Liver (tissue), 9 donors: ENCODE data around the gene MEF2B. TPM values are rescaled to one million over a fixed set of nuclear protein-coding genes. Genes with fewer than 3 reads are reported as not detected.

Source experiments
- DNase-seq: peaks from one replicate; pipeline ENCODE4 v3.0.0-alpha.2; 2017; ENCODE audit warnings: low spot score
- H3K27ac ChIP-seq, 2 donors: one replicate each; pipeline ENCODE4 v1.7.0; 2013; ENCODE audit warnings: inconsistent platforms in 2 of 2, low read length in 2 of 2, control low read depth in 1 of 2, low read depth in 1 of 2, mild to moderate bottlenecking in 1 of 2
- H3K27me3 ChIP-seq, 4 donors: one replicate each; pipeline versions ENCODE4 v1.6.1 to v1.7.0; 2013; ENCODE audit warnings: low read length in 3 of 4, inconsistent platforms in 1 of 4, mild to moderate bottlenecking in 1 of 4, moderate library complexity in 1 of 4; ENCODE audit not compliant: control insufficient read depth in 4 of 4, insufficient read depth in 4 of 4
- H3K36me3 ChIP-seq, 4 donors: one replicate each; pipeline versions ENCODE4 v1.6.1 to v1.7.0; 2013; ENCODE audit warnings: low read length in 3 of 4, mild to moderate bottlenecking in 3 of 4, low read depth in 1 of 4, moderate library complexity in 1 of 4; ENCODE audit not compliant: control insufficient read depth in 4 of 4, insufficient read depth in 3 of 4
- H3K4me1 ChIP-seq, 4 donors: one replicate each; pipeline versions ENCODE4 v1.6.1 to v1.7.0; 2013; ENCODE audit warnings: low read length in 3 of 4, mild to moderate bottlenecking in 3 of 4, moderate library complexity in 1 of 4; ENCODE audit not compliant: control insufficient read depth in 4 of 4, insufficient read depth in 4 of 4
- H3K4me3 ChIP-seq, 3 donors: one replicate each; pipeline versions ENCODE4 v1.6.1 to v1.7.0; 2013; ENCODE audit warnings: low read length in 3 of 3, control low read depth in 1 of 3, low read depth in 1 of 3, mild to moderate bottlenecking in 1 of 3
- H3K9ac ChIP-seq, 2 donors: one replicate each; pipeline ENCODE4 v1.7.0; 2013; ENCODE audit warnings: low read length in 2 of 2, mild to moderate bottlenecking in 2 of 2, moderate library complexity in 2 of 2, control low read depth in 1 of 2, low read depth in 1 of 2
- H3K9me3 ChIP-seq, 4 donors: one replicate each; pipeline versions ENCODE4 v1.6.1 to v1.7.0; 2013; ENCODE audit warnings: low read length in 3 of 4; ENCODE audit not compliant: control insufficient read depth in 4 of 4
- EGR1 ChIP-seq, 2 donors: IDR thresholded peaks; 2 replicates each; pipeline ENCODE4 v1.6.1; 2016 to 2018; ENCODE audit warnings: antibody characterized with exemption in 2 of 2, low read depth in 2 of 2
- FOXA1 ChIP-seq: IDR thresholded peaks from 2 replicates; pipeline ENCODE4 v1.6.1; 2016; ENCODE audit warnings: antibody characterized with exemption
- FOXA2 ChIP-seq: IDR thresholded peaks from 2 replicates; pipeline ENCODE4 v1.6.1; 2016; ENCODE audit warnings: antibody characterized with exemption
- GABPA ChIP-seq, 2 donors: IDR thresholded peaks in 1 of 2; conservative IDR thresholded peaks in 1 of 2; 2 replicates each; pipeline ENCODE4 v1.6.1; 2016; ENCODE audit warnings: antibody characterized with exemption in 2 of 2, mild to moderate bottlenecking in 1 of 2, moderate library complexity in 1 of 2
- HNF4A ChIP-seq, 2 donors: conservative IDR thresholded peaks; 2 replicates each; pipeline ENCODE4 v1.6.1; 2016; ENCODE audit warnings: antibody characterized with exemption in 2 of 2, mild to moderate bottlenecking in 2 of 2
- JUND ChIP-seq, 2 donors: IDR thresholded peaks; 2 replicates each; pipeline ENCODE4 v1.6.1; 2016; ENCODE audit warnings: antibody characterized with exemption in 2 of 2
- NR2F2 ChIP-seq: IDR thresholded peaks from 2 replicates; pipeline ENCODE4 v1.6.1; 2016; ENCODE audit warnings: antibody characterized with exemption
- SP1 ChIP-seq: IDR thresholded peaks from 2 replicates; pipeline ENCODE4 v1.6.1; 2018; ENCODE audit warnings: antibody characterized with exemption, mild to moderate bottlenecking
- TAF1 ChIP-seq: conservative IDR thresholded peaks from 2 replicates; pipeline ENCODE4 v1.6.1; 2016; ENCODE audit warnings: antibody characterized with exemption, mild to moderate bottlenecking
- WGBS: extraction: QIAGEN DNeasy Blood & Tissue Kit; methylation state at CpG from one replicate; pipeline ENCODE4 v1.1.7; 2013; 5-methylcytosine and 5-hydroxymethylcytosine counted together
- polyA plus RNA-seq, 2 donors: library from polyadenylated mRNA; stranded (reverse) in 1 of 2; unstranded in 1 of 2; fragments of 200-250 nt in 1 of 2; fragments of >200 nt in 1 of 2; fragmentation: Nextera tagmentation in 1 of 2; extraction: Ambion mirVana in 1 of 2; gene quantifications; one replicate each; pipeline versions ENCODE4 v1.2.1 to v1.2.3, GENCODE V29; 2013 to 2015
- total RNA-seq, 2 donors: library from RNA; depleted of rRNA; stranded (reverse); fragments of >200 nt; gene quantifications; one replicate each; pipeline ENCODE4 v1.2.3, GENCODE V29; 2014
- TF ChIP-seq, protein P1 (sequence below): fragments of 150-350 bp; IDR thresholded peaks from 2 replicates; pipeline ENCODE4 v1.5.1; 2017; ENCODE audit warnings: improper control_type of control experiment, low read depth, low read length; ENCODE audit not compliant: missing input control
- TF ChIP-seq, protein P2 (sequence below): IDR thresholded peaks from 2 replicates; pipeline ENCODE4 v1.6.1; 2016; ENCODE audit warnings: antibody characterized with exemption
- TF ChIP-seq, protein P3 (sequence below): IDR thresholded peaks from 2 replicates; pipeline ENCODE4 v1.6.1; 2016; ENCODE audit warnings: antibody characterized with exemption
- TF ChIP-seq, protein P4 (sequence below): IDR thresholded peaks from 2 replicates; pipeline ENCODE4 v1.6.1; 2016; ENCODE audit warnings: antibody characterized with exemption
- TF ChIP-seq, protein P5 (sequence below): IDR thresholded peaks from 2 replicates; pipeline ENCODE4 v1.6.1; 2016; ENCODE audit warnings: antibody characterized with exemption, mild to moderate bottlenecking
- donor health status: healthy.
- donor health status: healthy.
- donor health status: healthy.
- donor health status: healthy.
- donor health status: healthy.

MEF2B gene
- total and polyA plus RNA-seq, 4 donors = 0.08 to 0.39 (median 0.30) TPM; not detected in 1

DNA sequence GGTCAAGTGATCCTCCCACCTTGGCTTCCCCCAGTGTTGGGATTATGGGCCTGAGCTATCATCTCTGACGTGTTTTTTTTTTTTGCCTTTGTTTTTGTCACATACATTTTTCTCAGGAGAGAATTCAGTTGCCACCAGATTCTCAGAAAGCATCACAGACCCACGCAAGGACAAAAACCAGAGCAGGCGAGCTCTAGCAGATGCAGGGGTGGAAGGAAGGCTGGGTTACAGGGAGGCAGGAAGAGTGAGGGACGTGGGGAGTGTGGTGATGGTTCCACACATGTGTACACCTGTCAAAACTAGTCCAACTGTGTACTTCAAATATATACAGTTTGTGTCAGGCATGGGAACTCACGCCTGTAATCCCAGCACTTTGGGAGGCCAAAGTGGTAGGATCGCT, 36.1 kb downstream of the MEF2B start:
- WGBS = 93% methylated on average over 6 of the region's 6 CpGs
- Histone ChIP-seq H3K9ac (no peak overlapping the region), H3K27me3 (no peaks in the 10 kb centered on the region), H3K4me1 (peaks cover 0 to 15% (median 11%) of the 10 kb centered on the region in 4 donors), H3K36me3 (no peaks in the 10 kb centered on the region), H3K9me3 (peaks cover 0 to 6% (median 0%) of the 10 kb centered on the region in 4 donors), H3K4me3 (no peak overlapping the region), H3K27ac (no peak overlapping the region)
- DNase-seq = no peak
- TF ChIP-seq EGR1 (IDR thresholded peaks at IDR 0.05; ENCODE audit: low read depth in 2 of 2) (no peak), TAF1 (no peak), NR2F2 (no peak), FOXA1 (no peak), SP1 (no peak), GABPA (IDR thresholded peaks at IDR 0.05 in 1 of 2, conservative IDR thresholded peaks at IDR 0.05 in 1 of 2) (no peak)
- TF ChIP-seq, protein P1, sequence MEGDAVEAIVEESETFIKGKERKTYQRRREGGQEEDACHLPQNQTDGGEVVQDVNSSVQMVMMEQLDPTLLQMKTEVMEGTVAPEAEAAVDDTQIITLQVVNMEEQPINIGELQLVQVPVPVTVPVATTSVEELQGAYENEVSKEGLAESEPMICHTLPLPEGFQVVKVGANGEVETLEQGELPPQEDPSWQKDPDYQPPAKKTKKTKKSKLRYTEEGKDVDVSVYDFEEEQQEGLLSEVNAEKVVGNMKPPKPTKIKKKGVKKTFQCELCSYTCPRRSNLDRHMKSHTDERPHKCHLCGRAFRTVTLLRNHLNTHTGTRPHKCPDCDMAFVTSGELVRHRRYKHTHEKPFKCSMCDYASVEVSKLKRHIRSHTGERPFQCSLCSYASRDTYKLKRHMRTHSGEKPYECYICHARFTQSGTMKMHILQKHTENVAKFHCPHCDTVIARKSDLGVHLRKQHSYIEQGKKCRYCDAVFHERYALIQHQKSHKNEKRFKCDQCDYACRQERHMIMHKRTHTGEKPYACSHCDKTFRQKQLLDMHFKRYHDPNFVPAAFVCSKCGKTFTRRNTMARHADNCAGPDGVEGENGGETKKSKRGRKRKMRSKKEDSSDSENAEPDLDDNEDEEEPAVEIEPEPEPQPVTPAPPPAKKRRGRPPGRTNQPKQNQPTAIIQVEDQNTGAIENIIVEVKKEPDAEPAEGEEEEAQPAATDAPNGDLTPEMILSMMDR = no peak
- TF ChIP-seq, protein P2, sequence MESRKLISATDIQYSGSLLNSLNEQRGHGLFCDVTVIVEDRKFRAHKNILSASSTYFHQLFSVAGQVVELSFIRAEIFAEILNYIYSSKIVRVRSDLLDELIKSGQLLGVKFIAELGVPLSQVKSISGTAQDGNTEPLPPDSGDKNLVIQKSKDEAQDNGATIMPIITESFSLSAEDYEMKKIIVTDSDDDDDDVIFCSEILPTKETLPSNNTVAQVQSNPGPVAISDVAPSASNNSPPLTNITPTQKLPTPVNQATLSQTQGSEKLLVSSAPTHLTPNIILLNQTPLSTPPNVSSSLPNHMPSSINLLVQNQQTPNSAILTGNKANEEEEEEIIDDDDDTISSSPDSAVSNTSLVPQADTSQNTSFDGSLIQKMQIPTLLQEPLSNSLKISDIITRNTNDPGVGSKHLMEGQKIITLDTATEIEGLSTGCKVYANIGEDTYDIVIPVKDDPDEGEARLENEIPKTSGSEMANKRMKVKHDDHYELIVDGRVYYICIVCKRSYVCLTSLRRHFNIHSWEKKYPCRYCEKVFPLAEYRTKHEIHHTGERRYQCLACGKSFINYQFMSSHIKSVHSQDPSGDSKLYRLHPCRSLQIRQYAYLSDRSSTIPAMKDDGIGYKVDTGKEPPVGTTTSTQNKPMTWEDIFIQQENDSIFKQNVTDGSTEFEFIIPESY = no peak
- TF ChIP-seq, protein P3, sequence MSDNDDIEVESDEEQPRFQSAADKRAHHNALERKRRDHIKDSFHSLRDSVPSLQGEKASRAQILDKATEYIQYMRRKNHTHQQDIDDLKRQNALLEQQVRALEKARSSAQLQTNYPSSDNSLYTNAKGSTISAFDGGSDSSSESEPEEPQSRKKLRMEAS = no peak
- TF ChIP-seq, protein P4, sequence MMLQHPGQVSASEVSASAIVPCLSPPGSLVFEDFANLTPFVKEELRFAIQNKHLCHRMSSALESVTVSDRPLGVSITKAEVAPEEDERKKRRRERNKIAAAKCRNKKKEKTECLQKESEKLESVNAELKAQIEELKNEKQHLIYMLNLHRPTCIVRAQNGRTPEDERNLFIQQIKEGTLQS = no peak
- TF ChIP-seq, protein P5, sequence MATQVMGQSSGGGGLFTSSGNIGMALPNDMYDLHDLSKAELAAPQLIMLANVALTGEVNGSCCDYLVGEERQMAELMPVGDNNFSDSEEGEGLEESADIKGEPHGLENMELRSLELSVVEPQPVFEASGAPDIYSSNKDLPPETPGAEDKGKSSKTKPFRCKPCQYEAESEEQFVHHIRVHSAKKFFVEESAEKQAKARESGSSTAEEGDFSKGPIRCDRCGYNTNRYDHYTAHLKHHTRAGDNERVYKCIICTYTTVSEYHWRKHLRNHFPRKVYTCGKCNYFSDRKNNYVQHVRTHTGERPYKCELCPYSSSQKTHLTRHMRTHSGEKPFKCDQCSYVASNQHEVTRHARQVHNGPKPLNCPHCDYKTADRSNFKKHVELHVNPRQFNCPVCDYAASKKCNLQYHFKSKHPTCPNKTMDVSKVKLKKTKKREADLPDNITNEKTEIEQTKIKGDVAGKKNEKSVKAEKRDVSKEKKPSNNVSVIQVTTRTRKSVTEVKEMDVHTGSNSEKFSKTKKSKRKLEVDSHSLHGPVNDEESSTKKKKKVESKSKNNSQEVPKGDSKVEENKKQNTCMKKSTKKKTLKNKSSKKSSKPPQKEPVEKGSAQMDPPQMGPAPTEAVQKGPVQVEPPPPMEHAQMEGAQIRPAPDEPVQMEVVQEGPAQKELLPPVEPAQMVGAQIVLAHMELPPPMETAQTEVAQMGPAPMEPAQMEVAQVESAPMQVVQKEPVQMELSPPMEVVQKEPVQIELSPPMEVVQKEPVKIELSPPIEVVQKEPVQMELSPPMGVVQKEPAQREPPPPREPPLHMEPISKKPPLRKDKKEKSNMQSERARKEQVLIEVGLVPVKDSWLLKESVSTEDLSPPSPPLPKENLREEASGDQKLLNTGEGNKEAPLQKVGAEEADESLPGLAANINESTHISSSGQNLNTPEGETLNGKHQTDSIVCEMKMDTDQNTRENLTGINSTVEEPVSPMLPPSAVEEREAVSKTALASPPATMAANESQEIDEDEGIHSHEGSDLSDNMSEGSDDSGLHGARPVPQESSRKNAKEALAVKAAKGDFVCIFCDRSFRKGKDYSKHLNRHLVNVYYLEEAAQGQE = no peak

DNA sequence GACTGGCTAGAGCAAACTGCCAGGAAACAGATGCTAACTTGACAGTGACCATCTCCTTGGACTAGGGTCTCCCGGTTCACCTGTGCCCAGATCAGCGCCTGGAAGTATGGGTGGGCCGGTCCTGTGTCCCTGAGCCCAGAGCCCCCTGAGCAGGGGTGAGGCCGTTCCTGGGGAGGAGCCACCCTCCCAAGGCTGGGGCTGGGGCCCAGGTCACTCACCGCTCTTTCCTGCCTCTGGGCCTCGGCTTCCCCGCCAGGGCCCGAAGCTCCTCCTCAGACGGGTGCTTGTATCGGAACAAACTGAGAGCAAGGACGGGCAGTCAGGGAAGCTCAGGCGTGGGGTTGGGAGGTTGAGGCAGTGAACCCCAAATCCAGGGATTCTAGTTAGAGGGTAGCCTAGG, 37.2 kb downstream of the MEF2B start:
- H3K27me3 ChIP-seq = no peaks in the 10 kb centered on the region
- TF ChIP-seq SP1 (no peak), FOXA2 (no peak), JUND (IDR thresholded peaks at IDR 0.05) (no peak), HNF4A (conservative IDR thresholded peaks at IDR 0.05) (no peak), EGR1 (IDR thresholded peaks at IDR 0.05; ENCODE audit: low read depth in 2 of 2) (no peak), TAF1 (no peak), NR2F2 (no peak)
- TF ChIP-seq, protein P1 = no peak
- TF ChIP-seq, protein P4 = no peak
- H3K4me1 ChIP-seq = peaks cover 0 to 15% (median 10%) of the 10 kb centered on the region in 4 donors
- H3K9me3 ChIP-seq = peaks cover 0 to 6% (median 0%) of the 10 kb centered on the region in 4 donors
- no peak for DNase-seq
- no peak overlapping the region for H3K27ac ChIP-seq
- H3K4me3 ChIP-seq = no peak overlapping the region
- 97% methylated on average over 12 of the region's 12 CpGs for WGBS
- H3K36me3 ChIP-seq = no peaks in the 10 kb centered on the region
- no peak overlapping the region for H3K9ac ChIP-seq
